ENCODE results near the gene GJB4. TPM values are rescaled to one million over a fixed set of nuclear protein-coding genes. Genes with fewer than 3 reads are reported as not detected.

The GJB4 gene
- total and polyA plus RNA-seq, 2 experiments from 2014 or later, result 1.00 to 2.5 TPM

DNA sequence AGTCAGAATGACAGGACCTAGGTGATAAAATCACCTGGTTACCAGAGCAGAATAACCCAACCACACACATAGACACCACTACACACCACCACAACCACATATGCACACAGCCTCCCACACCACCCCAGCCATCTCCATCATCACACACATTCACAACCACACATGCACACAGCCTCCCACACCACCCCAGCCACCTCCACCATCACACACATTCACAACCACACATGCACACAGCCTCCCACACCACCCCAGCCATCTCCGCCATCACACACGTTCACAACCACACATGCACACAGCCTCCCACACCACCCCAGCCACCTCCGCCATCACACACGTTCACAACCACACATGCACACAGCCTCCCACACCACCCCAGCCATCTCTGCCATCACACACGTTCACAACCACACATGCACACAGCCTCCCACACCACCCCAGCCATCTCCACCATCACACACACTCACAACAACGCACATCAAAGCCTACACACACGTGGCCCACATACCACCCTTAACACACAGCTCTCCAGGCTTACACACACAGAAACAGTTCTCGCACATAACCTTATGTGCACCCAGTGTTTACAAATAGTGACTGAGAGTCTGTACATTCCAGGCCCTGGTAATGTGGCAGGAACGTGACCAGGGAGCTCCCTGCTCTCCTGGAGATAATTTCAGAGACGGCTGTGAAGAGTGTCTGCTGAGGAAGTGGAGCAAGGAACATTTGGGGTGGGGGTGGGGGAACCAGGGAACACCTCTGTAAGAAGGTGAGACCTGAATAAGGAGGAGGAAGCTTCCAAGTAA, 18.2 kb downstream of the GJB4 start:
- Histone ChIP-seq H3K4me1 (ENCODE audit: insufficient read depth) (peaks cover 20% of the 10 kb centered on the region), H3K27ac (no peak overlapping the region), H3K4me3 (no peak overlapping the region), H3K9me3 (ENCODE audit: low read depth) (no peaks in the 10 kb centered on the region), H3K4me2 (no peak overlapping the region), H4K20me1 (ENCODE audit: insufficient read depth, poor library complexity, severe bottlenecking) (no peaks in the 10 kb centered on the region), H3K9me2 (replicated peaks; ENCODE audit: insufficient read depth) (no peaks in the 10 kb centered on the region), H3K79me2 (no peaks in the 10 kb centered on the region), H3K36me3 (replicated peaks; ENCODE audit: insufficient read depth, low read depth) (no peaks in the 10 kb centered on the region), H2AFZ (no peak overlapping the region), H3K27me3 (peaks cover 25% of the 10 kb centered on the region)
- DNase-seq (ENCODE audit: low spot score), result no peak
- TF ChIP-seq EZH2 (IDR thresholded peaks at IDR 0.05; ENCODE audit: borderline replicate concordance) (no peak), EZH2phosphoT487 (IDR thresholded peaks at IDR 0.05; ENCODE audit: low read depth, severe bottlenecking, unreplicated experiment) (no peak)
- TF ChIP-seq, protein P1, sequence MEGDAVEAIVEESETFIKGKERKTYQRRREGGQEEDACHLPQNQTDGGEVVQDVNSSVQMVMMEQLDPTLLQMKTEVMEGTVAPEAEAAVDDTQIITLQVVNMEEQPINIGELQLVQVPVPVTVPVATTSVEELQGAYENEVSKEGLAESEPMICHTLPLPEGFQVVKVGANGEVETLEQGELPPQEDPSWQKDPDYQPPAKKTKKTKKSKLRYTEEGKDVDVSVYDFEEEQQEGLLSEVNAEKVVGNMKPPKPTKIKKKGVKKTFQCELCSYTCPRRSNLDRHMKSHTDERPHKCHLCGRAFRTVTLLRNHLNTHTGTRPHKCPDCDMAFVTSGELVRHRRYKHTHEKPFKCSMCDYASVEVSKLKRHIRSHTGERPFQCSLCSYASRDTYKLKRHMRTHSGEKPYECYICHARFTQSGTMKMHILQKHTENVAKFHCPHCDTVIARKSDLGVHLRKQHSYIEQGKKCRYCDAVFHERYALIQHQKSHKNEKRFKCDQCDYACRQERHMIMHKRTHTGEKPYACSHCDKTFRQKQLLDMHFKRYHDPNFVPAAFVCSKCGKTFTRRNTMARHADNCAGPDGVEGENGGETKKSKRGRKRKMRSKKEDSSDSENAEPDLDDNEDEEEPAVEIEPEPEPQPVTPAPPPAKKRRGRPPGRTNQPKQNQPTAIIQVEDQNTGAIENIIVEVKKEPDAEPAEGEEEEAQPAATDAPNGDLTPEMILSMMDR (IDR thresholded peaks at IDR 0.05; ENCODE audit: poor library complexity), result no peak
- WGBS (ENCODE audit: low lambda C conversion rate, missing lambda C conversion rate), result 63% methylated on average over 6 of the region's 10 CpGs

DNA sequence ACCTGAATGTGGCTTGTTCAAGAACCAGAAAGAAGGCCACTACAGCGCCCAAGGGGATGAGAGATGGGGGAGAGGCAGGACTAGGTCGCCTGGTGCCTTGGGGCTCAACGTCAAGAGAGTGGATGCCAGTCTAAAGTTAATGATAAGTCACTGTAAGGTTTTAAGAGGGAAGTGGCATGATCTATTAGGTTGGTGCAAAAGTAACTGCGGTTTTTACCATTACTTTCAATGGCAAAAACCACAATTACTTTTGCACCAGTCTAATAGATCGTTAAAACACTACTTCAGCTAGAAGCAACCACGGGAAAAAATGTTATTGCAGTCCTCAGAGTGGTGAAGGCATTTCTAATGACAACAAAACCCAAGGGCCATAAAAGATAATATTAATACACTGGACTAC, 18.8 kb downstream of the GJB4 start:
- Histone ChIP-seq H3K79me2 (no peaks in the 10 kb centered on the region), H3K36me3 (replicated peaks; ENCODE audit: insufficient read depth, low read depth) (no peaks in the 10 kb centered on the region), H4K20me1 (ENCODE audit: insufficient read depth, poor library complexity, severe bottlenecking) (no peaks in the 10 kb centered on the region), H3K4me2 (no peak overlapping the region), H3K27ac (no peak overlapping the region), H3K27me3 (peaks cover 29% of the 10 kb centered on the region), H2AFZ (no peak overlapping the region), H3K4me1 (ENCODE audit: insufficient read depth) (peaks cover 20% of the 10 kb centered on the region), H3K9me2 (replicated peaks; ENCODE audit: insufficient read depth) (no peaks in the 10 kb centered on the region), H3K9me3 (ENCODE audit: low read depth) (no peaks in the 10 kb centered on the region), H3K4me3 (no peak overlapping the region)
- DNase-seq (ENCODE audit: low spot score), result no peak
- 80% methylated on average over 6 of the region's 6 CpGs for WGBS (ENCODE audit: low lambda C conversion rate, missing lambda C conversion rate)
- TF ChIP-seq, protein P1 (IDR thresholded peaks at IDR 0.05; ENCODE audit: poor library complexity), result no peak
- TF ChIP-seq EZH2 (IDR thresholded peaks at IDR 0.05; ENCODE audit: borderline replicate concordance), result no peak
- no peak for TF ChIP-seq EZH2phosphoT487 (IDR thresholded peaks at IDR 0.05; ENCODE audit: low read depth, severe bottlenecking, unreplicated experiment)

DNA sequence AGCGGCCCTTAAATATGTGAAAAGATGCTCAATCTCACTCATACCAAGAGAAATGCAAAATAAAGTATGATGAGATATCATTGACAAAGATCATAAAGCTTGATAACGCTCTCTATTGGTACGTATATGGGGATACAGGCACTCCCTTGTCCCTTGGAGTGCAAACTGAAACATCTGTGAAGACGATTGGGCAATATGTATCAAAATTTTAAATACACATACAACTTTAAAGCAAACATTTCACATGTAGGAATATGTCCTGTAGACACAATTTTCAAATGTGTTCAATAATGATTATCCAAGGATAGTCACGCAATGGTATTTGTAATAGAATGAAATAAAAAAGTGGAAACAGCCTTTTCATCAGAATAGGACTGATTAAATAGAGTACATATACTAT, 19.5 kb downstream of the GJB4 start:
- WGBS (ENCODE audit: low lambda C conversion rate, missing lambda C conversion rate), result 90% methylated on average over 5 of the region's 5 CpGs
- Histone ChIP-seq H3K4me2 (no peak overlapping the region), H3K79me2 (no peaks in the 10 kb centered on the region), H3K36me3 (replicated peaks; ENCODE audit: insufficient read depth, low read depth) (no peaks in the 10 kb centered on the region), H3K27me3 (peaks cover 29% of the 10 kb centered on the region), H2AFZ (no peak overlapping the region), H3K9me2 (replicated peaks; ENCODE audit: insufficient read depth) (no peaks in the 10 kb centered on the region), H3K4me3 (no peak overlapping the region), H3K9me3 (ENCODE audit: low read depth) (no peaks in the 10 kb centered on the region), H4K20me1 (ENCODE audit: insufficient read depth, poor library complexity, severe bottlenecking) (no peaks in the 10 kb centered on the region), H3K4me1 (ENCODE audit: insufficient read depth) (peaks cover 20% of the 10 kb centered on the region), H3K27ac (no peak overlapping the region)
- TF ChIP-seq, protein P1 (IDR thresholded peaks at IDR 0.05; ENCODE audit: poor library complexity), result no peak
- no peak for TF ChIP-seq EZH2phosphoT487 (IDR thresholded peaks at IDR 0.05; ENCODE audit: low read depth, severe bottlenecking, unreplicated experiment)
- TF ChIP-seq EZH2 (IDR thresholded peaks at IDR 0.05; ENCODE audit: borderline replicate concordance), result no peak
- no peak for DNase-seq (ENCODE audit: low spot score)

Measured in hepatocyte (in vitro differentiated cells).